NCI-H1105 treated with DMSO at 0.1 percent for 48 hours (cell line): Measurements from ENCODE around the gene ERC2.

ENCODE experiments used
- DNase-seq: peaks from one replicate; lab custom pipeline; 2025; lab: John Stamatoyannopoulos, UW

ERC2 gene

GRCh38 chr3:55617385-55617784 lies 850.9 kb downstream of the ERC2 start:
- DNase-seq = no peak

DNA sequence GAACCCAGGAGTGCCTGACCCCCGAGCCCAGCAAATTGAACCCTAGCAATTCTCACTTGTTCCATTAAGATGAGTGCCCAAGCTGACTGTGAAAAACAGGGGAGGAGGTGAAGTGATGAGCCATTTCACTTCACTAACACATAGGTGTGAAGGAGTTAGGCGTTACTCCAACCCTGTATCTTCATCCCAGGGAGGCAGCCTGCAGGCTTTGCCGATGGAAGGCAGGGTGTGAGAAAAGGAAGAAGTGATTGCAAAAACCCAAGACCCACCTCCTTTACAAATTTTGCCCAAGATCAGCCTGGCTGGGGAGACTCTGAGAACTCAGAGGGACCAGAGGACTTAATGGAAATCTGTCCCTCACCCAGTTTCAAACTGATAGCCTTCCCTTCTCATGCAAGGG lies 851.5 kb downstream of the ERC2 start:
- DNase-seq = no peak

- no peak for DNase-seq
These were observed 852.5 kb downstream of the ERC2 start for GRCh38 chr3:55615694-55616295.

DNA sequence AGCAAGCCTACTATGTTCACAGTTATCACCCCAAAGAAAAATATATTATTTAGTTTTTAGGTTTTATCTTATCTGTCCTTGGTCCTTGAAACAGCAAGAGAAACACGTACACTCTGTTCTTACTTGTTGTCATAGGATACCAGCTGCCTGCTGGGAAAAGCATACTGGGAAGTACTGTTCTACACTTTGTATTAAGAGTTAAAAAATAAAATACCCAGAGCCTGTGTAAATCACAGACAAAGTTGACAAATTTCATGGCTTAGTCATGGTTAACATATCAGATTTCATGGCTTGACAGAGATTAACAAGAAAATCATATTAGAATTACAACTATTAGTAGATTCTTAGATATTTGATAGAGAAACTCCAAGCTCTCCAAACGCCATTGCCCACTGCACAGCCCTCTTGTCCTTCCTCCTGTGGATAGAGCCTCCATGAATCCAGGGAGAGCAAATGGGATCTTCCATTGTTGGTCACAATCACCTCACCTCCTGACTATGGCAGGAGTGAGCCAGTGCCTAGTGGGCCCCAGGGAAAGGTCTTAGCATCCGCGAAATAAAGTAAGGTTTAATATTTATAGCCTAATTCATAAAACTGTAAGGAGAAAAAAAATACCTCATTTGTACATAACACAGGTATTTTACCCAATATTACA lies 853.1 kb downstream of the ERC2 start:
- DNase-seq = no peak

DNA sequence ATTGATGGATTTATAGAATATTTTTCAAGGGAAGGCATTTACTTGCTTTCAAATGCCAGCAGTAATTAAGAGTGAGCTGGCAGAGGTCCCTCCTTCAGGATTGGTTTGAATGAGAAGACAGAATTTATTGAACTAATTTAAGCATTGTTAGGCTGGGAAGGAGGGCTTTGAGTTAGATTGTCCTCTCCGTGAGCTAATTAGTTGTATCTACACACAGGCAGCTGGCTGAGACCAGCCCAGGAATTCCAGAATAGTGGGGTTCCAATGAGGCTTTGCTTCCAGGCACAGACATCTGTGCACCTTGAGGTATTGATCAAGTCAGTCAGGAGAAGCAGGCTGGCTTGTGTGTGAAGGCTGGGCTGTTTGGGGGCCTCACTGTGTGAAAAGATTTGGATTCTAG lies 857.1 kb downstream of the ERC2 start:
- DNase-seq = no peak

GRCh38 chr3:55609230-55609827 lies 858.9 kb downstream of the ERC2 start:
- no peak for DNase-seq

- peak; percentile 77 for DNase-seq
These were observed 859.8 kb downstream of the ERC2 start for GRCh38 chr3:55608301-55608937.

DNA sequence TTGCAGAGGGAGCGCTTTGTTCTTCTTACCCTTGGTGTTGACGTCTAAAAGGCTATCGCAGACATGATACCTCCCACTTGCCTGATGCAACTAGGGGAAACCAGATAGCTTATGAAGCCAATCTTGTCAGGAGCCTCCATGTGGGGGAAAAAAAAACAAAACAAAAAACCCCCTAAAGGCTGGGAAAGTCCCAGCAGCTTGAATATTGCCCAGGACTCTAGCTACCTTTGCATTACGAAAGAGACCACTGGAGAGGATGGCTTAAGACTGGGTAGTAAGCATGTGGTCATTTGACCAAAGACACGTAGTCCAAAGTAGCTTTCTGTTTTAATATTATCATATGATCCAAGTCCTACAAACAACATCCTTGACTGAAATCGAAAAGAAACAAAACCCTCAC lies 860.4 kb downstream of the ERC2 start:
- no peak for DNase-seq

GRCh38 chr3:55607175-55607574 lies 861.1 kb downstream of the ERC2 start:
- no peak for DNase-seq

DNA sequence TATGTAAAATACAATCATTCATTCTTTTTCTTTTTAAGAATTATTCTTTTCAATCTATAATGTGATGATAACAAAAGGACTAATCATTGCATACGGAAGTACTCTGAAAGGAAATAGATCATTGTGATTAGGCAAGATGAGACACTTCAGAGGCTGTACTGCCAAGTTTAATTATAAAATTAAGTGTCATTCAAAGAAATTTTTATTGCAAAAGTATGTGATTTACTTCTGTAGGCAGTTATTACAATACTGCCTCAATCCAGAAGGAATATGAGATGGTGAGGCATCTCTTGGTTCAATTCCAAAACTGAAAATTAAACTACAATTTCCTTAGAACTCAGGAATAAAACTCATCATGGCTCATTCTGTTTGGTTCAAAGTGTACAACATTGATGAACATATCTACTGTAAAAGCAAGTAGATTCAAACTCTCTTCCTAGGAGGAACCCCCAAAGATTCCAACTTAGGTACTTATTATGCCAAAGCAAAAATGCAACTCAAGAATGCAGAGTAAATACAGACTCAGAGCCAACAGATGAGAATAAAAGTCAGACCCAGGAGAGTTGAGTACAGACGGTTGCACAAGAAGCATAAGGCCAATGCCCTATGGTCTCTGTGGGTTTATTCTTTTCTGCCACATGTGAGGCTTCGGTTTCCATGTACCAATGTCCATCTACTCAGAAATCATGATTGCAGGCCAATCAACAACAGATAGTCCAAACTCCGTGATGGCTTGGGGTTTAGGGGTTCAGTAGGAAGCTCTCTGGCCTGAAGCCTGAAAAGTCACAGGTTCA lies 862.6 kb downstream of the ERC2 start:
- DNase-seq = no peak

DNA sequence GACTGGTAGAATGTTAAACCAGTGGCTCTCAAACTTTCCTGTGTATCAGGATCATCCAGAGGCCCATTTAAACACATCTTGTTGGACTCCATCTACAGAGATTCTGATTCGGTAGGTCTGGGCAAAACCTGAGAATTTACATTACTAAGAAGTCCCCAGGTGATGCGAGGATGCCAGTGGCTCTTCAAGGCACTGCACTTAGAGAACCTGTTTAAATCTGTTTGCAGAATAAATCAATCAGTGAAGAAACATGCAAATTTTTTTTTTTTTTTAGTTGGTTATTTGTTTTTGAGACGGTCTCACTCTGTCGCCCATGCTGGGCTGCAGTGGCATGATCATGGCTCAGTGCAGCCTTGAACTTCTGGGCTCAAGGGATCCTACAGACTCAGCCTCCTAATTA lies 863.4 kb downstream of the ERC2 start:
- DNase-seq = no peak

DNA sequence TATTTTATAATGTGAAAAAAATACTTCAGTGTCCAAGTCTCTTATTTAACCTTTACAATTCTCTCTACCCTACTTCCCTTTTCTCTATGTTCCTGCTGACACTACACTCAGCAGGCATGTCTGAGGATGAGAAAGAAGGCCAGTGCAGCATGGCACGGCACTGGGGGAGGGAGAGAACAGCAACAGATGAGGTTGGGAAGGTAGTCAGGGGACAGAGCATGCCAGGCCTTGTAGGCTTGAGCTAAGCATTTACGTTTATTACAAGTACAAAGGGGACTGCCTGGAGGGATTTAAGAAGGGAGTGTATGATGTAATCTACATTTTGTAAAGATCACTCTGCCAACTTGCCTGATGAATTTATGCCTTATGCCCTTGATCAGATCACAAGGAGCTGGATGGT lies 863.9 kb downstream of the ERC2 start:
- no peak for DNase-seq

DNA sequence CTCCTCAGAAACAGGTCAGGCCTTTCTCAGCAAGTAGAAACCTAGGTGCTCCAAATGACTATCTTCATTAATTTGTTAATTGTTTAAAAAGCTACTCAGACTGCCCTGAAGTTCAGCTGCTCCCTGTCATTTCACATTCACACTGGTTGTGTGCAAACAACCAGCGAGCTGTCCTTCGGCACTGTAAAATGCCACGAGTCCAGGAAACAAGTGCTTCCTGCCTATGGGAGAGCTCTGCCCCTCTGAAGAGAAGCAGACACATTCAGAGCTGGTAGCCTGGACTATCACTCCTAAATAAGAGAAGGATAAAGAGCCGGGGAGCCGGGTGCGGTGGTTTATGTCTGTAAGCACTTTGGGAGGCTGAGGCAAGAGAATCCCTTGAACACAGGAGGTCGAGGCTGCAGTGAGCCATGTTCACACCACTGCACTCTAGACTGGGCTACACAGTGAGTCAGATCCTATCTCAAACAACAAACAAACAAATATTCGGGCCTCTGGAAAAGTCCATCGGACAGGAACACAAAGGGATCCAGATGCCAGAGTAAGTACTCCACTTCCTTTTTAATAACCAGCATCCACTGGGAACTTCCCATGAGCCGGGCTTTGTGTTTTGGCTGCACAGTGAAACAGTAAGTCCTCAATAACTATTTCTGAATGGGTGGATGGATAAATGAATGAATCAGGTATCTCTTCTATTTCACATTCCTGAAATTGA lies 866.7 kb downstream of the ERC2 start:
- no peak for DNase-seq

- no peak for DNase-seq
These were observed 870.0 kb downstream of the ERC2 start for GRCh38 chr3:55598224-55598623.

DNA sequence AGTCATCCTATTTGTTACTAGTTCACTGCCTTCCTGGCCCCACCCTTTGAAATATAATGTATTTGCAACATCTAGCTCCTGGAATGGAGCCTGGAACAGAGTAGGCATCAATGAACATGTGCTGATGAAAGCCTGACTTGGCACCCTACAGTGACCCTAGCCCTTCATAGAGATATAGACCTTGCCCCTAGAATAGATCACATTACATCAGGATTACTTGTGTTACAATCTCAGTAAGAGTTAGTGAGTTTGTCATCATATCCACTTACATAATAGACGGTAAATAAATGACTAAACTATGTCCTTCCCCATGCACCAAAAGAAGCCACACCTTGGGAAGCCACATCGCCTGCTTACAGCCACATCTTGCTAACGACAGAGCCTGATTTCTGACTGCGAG lies 870.6 kb downstream of the ERC2 start:
- no peak for DNase-seq

GRCh38 chr3:55596212-55596611 lies 872.1 kb downstream of the ERC2 start:
- no peak for DNase-seq

DNA sequence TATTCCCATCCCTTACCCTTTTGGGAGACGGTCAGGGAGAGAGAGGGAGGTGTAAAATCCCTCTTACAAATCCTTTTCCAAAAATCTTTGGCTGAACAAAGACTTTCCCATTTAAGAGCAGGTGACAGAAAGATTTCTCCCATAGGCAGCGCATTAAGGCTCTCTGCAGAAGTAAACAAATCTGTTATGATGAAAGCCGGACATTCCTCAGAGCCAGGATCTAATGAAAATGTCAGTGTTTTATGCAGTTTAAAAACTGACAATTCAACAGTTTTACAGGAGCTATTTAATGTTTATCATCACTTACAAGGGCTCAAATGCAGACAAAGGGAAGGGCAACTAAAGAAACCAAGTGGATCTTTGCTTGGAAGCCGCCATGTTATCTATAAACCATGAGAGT lies 872.8 kb downstream of the ERC2 start:
- DNase-seq = no peak

DNA sequence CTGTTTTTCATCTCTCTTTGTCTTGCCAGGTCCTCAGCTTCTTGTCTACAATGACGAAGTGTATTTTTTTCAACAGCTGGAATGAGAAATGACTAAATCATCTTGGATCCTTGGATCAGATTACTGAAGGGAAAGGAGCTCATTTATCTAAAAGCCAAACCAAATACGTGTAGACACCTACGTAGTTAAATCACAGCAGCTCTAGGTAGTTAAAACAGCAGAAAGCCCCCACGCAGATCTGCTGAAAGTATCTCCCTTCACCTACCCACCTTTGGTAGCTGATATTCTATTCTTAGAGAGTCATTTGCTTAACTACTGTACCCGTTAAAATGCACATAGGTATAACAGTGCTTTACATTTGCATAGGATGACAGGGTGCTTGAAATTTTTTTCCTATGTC lies 875.7 kb downstream of the ERC2 start:
- no peak for DNase-seq

- no peak for DNase-seq
These were observed 876.4 kb downstream of the ERC2 start for GRCh38 chr3:55591888-55592287.

DNA sequence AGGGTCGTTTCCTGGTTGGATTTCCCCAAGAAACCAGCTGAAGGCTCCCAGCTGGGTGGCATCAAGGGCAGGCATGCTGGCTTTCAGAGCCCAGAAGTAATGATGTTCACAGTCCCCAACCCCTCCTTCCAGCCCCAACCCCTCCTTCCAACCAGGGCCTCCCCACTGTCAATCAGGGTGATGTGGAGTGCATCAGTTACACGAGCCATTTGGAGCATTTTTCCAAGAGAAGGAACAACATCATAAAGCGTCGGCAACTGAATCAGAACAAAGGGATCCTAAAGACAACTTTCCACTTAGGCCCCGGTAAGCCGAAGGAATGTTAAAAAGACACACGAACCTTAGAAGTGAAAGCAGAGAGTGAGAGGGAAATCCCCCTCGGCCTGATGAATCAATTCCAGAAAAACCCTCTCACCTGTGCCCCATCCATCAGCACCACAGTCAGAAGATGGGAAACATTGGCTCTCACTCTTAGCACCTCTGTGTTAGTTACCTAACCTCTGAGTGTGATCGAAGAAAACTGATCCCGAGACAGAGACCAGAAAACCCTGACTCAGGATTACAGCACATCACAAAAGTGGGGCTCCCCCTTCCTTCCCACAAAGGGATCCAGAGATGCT lies 880.0 kb downstream of the ERC2 start:
- DNase-seq = no peak

GRCh38 chr3:55585856-55586255 lies 882.4 kb downstream of the ERC2 start:
- DNase-seq = no peak
